ENCODE data around the gene ANKRD65.

The ANKRD65 gene

DNA sequence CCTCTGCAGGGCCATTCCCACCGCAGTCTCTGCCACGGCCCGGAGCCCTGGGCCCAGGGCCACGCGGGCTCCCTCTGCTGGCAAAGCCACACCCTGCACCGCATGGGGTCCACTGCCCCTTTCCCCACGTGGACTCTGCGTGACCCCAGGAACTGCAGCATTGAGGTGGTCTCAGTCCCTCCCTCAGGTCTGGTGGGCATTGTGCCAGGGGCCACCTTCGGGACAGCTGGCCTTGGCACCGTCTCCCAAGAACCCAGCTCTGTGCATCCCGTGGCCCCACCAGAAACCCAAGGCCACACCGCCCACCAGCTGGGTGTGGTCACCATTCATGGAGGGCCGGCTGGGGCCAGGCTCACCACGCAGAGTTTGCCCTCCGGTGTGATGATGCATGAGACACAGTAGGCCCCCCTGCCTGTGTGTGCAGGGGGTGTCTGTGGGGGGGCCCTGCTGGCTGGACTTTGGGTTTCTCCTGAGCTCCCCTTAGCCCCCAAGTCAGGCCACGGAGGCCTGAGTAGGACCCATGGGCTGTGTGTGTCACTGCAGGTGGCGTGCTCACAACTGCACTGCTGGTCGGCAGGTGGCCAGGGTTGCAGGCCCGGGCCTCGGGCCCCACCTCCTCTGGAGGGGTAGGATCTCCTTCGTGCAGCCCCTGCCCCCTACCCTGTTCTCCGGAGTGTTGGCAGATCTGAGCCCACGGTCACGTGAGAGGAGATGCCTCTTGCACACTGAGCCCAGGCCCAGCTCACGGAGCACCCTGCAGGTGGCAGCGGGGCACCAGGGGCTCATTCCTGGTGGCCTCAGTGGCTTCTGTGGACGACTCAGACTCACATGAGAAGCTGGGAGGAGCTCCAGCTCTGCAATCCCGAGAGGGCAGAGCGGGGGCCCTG is 20.2 kb upstream of the ANKRD65 start:
- Histone ChIP-seq H3K4me3 (ENCODE audit: low read depth in 1 of 2, low read length in 2 of 2) (no peak overlapping the region), H3K36me3 (ENCODE audit: control insufficient read depth in 1 of 2, insufficient read depth in 2 of 2, low read length in 2 of 2) (no peaks in the 10 kb centered on the region), H3K27ac (ENCODE audit: low read depth, low read length) (no peak overlapping the region), H3K27me3 (ENCODE audit: control insufficient read depth in 1 of 2, insufficient read depth in 2 of 2, low read length in 2 of 2) (peaks cover 6% of the 10 kb centered on the region in 2 donors), H3K9ac (ENCODE audit: low read depth in 1 of 2, low read length in 2 of 2) (no peak overlapping the region), H3K4me1 (ENCODE audit: control insufficient read depth in 1 of 2, insufficient read depth in 2 of 2, low read length in 2 of 2) (peaks cover 26 to 27% of the 10 kb centered on the region in 2 donors), H3K9me3 (ENCODE audit: control insufficient read depth in 1 of 2, low read length in 2 of 2) (no peaks in the 10 kb centered on the region)

DNA sequence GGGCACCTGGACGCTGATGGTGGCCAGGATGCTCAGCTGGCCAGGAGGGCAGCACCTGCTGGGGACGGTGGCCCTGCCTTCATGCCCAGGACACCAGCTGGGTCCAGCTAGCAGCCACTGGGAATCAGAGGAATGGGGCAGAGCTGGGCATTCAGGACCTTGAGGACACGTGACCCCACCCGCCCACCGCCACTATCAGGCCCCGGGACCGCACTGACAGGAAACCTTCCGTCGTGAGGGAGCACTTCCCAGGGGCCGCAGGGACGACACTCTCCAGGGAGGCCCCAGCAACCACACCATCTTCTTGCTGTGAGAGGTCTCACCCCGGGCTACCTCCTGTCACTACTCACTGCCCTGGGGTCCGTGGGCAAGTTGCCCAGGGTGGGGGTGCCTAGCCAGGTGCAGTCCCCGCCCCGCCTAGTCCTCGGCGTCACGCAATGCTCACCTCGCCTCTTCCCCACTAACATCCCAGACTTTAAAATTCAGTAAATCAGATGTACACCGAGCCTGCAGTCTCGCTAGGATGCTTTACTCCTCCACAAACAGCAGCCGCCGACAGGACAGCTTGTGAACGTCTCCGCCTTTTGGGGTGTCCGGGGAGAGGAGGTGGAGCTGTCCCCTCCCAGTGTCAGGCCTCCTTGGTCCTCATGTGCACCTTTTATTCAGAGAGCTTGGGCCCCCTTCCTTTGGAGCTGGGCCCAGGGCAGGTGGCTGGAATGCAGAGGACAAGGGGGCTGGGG is 19.4 kb upstream of the ANKRD65 start:
- Histone ChIP-seq H3K4me1 (ENCODE audit: control insufficient read depth in 1 of 2, insufficient read depth in 2 of 2, low read length in 2 of 2) (peaks cover 30 to 31% of the 10 kb centered on the region in 2 donors), H3K36me3 (ENCODE audit: control insufficient read depth in 1 of 2, insufficient read depth in 2 of 2, low read length in 2 of 2) (no peaks in the 10 kb centered on the region), H3K9ac (ENCODE audit: low read depth in 1 of 2, low read length in 2 of 2) (no peak overlapping the region), H3K27me3 (ENCODE audit: control insufficient read depth in 1 of 2, insufficient read depth in 2 of 2, low read length in 2 of 2) (peaks cover 6 to 9% of the 10 kb centered on the region in 2 donors), H3K27ac (ENCODE audit: low read depth, low read length) (no peak overlapping the region), H3K9me3 (ENCODE audit: control insufficient read depth in 1 of 2, low read length in 2 of 2) (no peaks in the 10 kb centered on the region), H3K4me3 (ENCODE audit: low read depth in 1 of 2, low read length in 2 of 2) (peak overlapping the region in 1 of 2 donors; percentile 40)

DNA sequence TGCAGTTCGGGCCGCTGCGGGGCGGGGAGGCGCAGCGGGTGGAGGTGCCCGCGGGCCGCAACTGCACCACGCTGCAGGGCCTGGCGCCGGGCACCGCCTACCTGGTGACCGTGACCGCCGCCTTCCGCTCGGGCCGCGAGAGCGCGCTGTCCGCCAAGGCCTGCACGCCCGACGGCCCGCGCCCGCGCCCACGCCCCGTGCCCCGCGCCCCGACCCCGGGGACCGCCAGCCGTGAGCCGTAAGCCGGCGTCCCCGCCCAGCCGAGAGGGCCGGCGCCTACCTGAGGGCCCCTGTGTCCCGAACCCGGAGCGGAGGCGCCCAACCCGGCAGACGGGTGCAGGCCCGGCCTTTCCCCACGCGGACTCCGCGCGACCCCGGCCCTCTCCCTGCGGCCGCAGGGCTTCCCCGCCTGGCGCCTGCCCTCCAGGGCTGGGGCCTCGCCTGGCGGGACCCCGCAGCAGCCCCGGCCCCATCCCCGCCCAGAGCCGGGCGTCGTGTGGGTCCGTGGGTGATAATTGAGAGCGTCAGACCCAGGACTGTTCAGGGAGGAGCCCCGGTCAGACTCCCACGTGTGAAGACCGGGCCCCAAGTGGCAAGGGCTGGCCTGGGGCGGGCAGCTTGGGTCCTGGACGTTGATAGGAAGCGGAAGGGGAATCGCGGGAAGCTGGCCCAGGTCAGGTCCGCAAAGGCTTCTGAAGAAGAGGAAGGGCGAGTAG is 18.6 kb upstream of the ANKRD65 start:
- Histone ChIP-seq H3K4me3 (ENCODE audit: low read depth in 1 of 2, low read length in 2 of 2) (no peak overlapping the region), H3K4me1 (ENCODE audit: control insufficient read depth in 1 of 2, insufficient read depth in 2 of 2, low read length in 2 of 2) (peaks cover 36 to 37% of the 10 kb centered on the region in 2 donors), H3K9me3 (ENCODE audit: control insufficient read depth in 1 of 2, low read length in 2 of 2) (no peaks in the 10 kb centered on the region), H3K27me3 (ENCODE audit: control insufficient read depth in 1 of 2, insufficient read depth in 2 of 2, low read length in 2 of 2) (peaks cover 6 to 9% of the 10 kb centered on the region in 2 donors), H3K27ac (ENCODE audit: low read depth, low read length) (no peak overlapping the region), H3K9ac (ENCODE audit: low read depth in 1 of 2, low read length in 2 of 2) (no peak overlapping the region), H3K36me3 (ENCODE audit: control insufficient read depth in 1 of 2, insufficient read depth in 2 of 2, low read length in 2 of 2) (no peaks in the 10 kb centered on the region)

DNA sequence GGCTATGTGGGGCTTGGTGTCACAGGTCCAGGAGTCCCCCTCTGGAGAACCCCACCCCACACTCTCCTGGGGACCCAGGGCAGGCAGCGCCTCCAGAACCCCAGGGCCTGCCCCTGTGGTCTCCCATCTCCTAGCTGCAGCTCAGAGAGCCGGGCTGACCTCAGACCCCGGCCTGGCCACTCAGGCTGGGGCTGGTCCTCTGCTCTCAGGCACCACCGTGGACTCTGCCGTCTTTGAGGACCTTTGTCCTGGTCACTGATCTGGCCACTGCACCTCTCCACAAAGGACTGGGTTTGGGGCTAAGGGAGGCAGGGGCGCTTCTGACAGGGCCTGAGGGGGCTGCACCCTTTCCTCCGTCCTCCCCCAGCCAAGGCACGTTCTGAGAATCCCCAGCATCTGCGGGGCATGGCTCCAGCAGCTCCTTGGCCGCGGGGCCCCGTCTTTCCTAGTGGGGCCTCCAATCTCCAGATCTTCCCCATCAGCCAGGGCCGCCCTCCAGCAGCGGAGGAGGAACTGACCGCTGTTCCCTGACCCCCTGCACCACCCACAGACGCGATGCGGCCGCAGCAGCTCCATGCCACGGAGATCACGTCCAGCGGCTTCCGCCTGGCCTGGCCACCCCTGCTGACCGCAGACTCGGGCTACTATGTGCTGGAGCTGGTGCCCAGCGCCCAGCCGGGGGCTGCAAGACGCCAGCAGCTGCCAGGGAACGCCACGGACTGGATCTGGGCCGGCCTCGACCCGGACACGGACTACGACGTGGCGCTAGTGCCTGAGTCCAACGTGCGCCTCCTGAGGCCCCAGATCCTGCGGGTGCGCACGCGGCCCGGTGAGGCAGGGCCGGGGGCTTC is 17.7 kb upstream of the ANKRD65 start:
- Histone ChIP-seq H3K9me3 (ENCODE audit: control insufficient read depth in 1 of 2, low read length in 2 of 2) (no peaks in the 10 kb centered on the region), H3K36me3 (ENCODE audit: control insufficient read depth in 1 of 2, insufficient read depth in 2 of 2, low read length in 2 of 2) (no peaks in the 10 kb centered on the region), H3K27ac (ENCODE audit: low read depth, low read length) (no peak overlapping the region), H3K4me1 (ENCODE audit: control insufficient read depth in 1 of 2, insufficient read depth in 2 of 2, low read length in 2 of 2) (peaks cover 41 to 45% of the 10 kb centered on the region in 2 donors), H3K9ac (ENCODE audit: low read depth in 1 of 2, low read length in 2 of 2) (no peak overlapping the region), H3K4me3 (ENCODE audit: low read depth in 1 of 2, low read length in 2 of 2) (peak overlapping the region; percentile 21 to 45), H3K27me3 (ENCODE audit: control insufficient read depth in 1 of 2, insufficient read depth in 2 of 2, low read length in 2 of 2) (peaks cover 6 to 9% of the 10 kb centered on the region in 2 donors)

DNA sequence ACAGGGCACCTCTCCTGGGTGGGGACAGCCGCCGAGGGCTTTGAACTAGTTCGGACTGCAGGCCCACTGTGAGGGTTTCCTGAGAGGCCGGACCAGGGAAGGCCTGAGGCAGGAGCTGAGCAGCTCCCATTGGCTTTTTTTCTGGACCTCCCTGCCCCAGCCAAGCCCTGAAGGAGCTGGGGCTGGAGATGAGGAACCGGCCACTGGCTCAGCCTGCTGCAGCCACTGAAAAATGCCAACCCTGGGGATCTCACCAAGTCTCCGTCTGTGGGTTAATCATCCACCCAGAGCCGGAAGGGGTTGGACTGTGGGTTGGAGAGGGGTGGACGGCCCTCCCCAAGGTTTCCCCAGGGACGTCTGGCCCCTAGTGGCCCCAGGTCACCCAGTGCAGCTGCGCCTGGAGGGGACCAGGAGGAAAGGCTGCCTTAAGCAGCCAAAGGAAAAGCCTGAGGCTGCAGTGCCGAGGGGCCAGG is 16.9 kb upstream of the ANKRD65 start:
- Histone ChIP-seq H3K4me1 (ENCODE audit: control insufficient read depth in 1 of 2, insufficient read depth in 2 of 2, low read length in 2 of 2) (peaks cover 46 to 53% of the 10 kb centered on the region in 2 donors), H3K27me3 (ENCODE audit: control insufficient read depth in 1 of 2, insufficient read depth in 2 of 2, low read length in 2 of 2) (peaks cover 6 to 9% of the 10 kb centered on the region in 2 donors), H3K9ac (ENCODE audit: low read depth in 1 of 2, low read length in 2 of 2) (peak overlapping the region in 1 of 2 donors; percentile 11)

DNA sequence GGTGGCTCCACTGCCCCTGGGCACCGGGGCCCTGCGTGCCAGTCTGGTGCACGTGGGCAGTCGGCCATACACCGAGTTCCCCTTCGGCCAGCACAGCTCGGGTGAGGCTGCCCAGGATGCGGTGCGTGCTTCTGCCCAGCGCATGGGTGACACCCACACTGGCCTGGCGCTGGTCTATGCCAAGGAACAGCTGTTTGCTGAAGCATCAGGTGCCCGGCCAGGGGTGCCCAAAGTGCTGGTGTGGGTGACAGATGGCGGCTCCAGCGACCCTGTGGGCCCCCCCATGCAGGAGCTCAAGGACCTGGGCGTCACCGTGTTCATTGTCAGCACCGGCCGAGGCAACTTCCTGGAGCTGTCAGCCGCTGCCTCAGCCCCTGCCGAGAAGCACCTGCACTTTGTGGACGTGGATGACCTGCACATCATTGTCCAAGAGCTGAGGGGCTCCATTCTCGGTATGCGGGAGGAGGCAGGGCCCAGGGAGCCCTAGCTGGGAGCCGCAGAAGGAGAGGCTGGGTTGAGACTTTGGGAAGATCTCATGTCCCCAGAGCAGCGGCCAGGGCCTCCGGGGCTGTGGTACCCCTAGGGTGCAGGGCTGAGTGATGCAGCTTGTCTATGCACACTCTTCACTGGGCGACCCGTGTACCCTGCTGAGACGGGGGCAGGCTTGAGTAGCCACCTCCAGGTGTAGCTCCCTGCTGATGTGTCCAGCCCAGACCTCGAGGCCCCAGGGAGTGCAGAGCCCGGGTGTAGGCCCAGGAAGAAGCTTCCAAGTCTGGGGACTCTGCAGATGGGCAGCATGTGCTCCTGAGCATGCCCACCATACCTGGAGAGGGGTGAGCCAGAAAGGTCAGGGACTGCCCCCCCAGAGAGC is 16.2 kb upstream of the ANKRD65 start:
- Histone ChIP-seq H3K4me1 (ENCODE audit: control insufficient read depth in 1 of 2, insufficient read depth in 2 of 2, low read length in 2 of 2) (peaks cover 51 to 60% of the 10 kb centered on the region in 2 donors), H3K9me3 (ENCODE audit: control insufficient read depth in 1 of 2, low read length in 2 of 2) (no peaks in the 10 kb centered on the region), H3K9ac (ENCODE audit: low read depth in 1 of 2, low read length in 2 of 2) (peak overlapping the region in 1 of 2 donors; percentile 11), H3K36me3 (ENCODE audit: control insufficient read depth in 1 of 2, insufficient read depth in 2 of 2, low read length in 2 of 2) (no peaks in the 10 kb centered on the region), H3K27ac (ENCODE audit: low read depth, low read length) (no peak overlapping the region), H3K27me3 (ENCODE audit: control insufficient read depth in 1 of 2, insufficient read depth in 2 of 2, low read length in 2 of 2) (peaks cover 6 to 9% of the 10 kb centered on the region in 2 donors), H3K4me3 (ENCODE audit: low read depth in 1 of 2, low read length in 2 of 2) (peak overlapping the region in 1 of 2 donors; percentile 47)

More for the DNA sequence above, 16.9 kb upstream of the ANKRD65 start:
- Histone ChIP-seq H3K9me3 (ENCODE audit: control insufficient read depth in 1 of 2, low read length in 2 of 2) (no peaks in the 10 kb centered on the region), H3K36me3 (ENCODE audit: control insufficient read depth in 1 of 2, insufficient read depth in 2 of 2, low read length in 2 of 2) (no peaks in the 10 kb centered on the region), H3K27ac (ENCODE audit: low read depth, low read length) (no peak overlapping the region), H3K4me3 (ENCODE audit: low read depth in 1 of 2, low read length in 2 of 2) (peak overlapping the region; percentile 21 to 45)

DNA sequence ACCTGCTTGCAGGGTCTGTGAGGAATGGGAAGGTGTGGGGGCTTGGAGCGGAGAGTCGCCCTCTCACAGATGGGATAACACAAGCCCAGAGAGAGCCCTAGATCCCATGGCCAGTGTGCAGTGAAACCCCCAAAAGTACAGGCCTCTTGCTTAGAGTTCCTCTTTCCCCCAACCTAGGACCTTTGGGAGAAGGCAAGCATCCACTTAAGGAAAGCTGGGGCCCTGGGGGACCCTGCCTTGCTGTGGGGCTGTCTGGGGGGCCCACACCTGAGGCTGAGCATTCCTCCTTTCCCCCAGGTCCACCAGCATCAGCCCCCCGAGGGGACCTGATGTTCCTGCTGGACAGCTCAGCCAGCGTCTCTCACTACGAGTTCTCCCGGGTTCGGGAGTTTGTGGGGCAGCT is 15.6 kb upstream of the ANKRD65 start:
- Histone ChIP-seq H3K36me3 (ENCODE audit: control insufficient read depth in 1 of 2, insufficient read depth in 2 of 2, low read length in 2 of 2) (no peaks in the 10 kb centered on the region), H3K27ac (ENCODE audit: low read depth, low read length) (no peak overlapping the region), H3K27me3 (ENCODE audit: control insufficient read depth in 1 of 2, insufficient read depth in 2 of 2, low read length in 2 of 2) (peaks cover 6 to 9% of the 10 kb centered on the region in 2 donors), H3K4me3 (ENCODE audit: low read depth in 1 of 2, low read length in 2 of 2) (peak overlapping the region; percentile 40 to 47), H3K9ac (ENCODE audit: low read depth in 1 of 2, low read length in 2 of 2) (peak overlapping the region; percentile 33 to 38), H3K4me1 (ENCODE audit: control insufficient read depth in 1 of 2, insufficient read depth in 2 of 2, low read length in 2 of 2) (peaks cover 57 to 65% of the 10 kb centered on the region in 2 donors), H3K9me3 (ENCODE audit: control insufficient read depth in 1 of 2, low read length in 2 of 2) (no peaks in the 10 kb centered on the region)

DNA sequence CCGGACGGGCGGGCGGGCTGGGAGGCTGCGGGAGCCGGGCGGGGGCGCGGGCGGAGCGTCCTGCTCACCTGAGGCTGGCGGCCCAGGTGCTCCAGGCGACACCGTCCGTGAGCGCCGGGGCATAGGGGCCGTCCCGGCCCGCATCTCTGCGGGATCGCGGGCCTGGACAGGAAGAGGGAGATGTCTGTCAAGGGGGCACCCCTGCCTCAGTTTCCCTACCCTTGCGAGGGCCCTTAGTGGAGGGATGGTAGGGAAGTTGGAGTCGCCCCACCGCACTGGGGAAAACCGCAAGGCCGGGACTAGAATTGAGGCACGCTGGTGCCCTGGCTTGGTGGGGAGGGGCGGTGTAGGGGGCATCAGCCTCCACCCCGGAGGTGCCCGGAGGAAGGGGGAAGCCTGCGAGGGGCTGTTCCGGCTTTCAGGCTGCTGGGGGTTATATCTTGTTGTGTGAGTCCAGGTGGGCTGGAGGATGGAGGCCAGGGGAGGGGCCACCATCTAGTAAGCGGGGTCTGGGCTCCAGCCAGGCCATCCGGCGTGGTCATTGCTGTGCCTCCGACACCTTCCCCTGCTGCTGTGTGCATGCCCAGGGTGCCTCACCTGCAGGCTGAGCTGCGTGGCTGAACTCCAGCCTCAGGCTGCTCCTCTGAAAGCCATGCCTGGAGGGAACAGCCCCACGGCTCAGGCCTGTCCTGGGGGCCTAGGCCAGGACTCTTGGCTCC is 15.0 kb upstream of the ANKRD65 start:
- H3K4me3 ChIP-seq (ENCODE audit: low read depth in 1 of 2, low read length in 2 of 2) = peak overlapping the region; percentile 40 to 47
- H3K36me3 ChIP-seq (ENCODE audit: control insufficient read depth in 1 of 2, insufficient read depth in 2 of 2, low read length in 2 of 2) = no peaks in the 10 kb centered on the region
- H3K27ac ChIP-seq (ENCODE audit: low read depth, low read length) = no peak overlapping the region
- peak overlapping the region; percentile 33 to 38 for H3K9ac ChIP-seq (ENCODE audit: low read depth in 1 of 2, low read length in 2 of 2)
- H3K4me1 ChIP-seq (ENCODE audit: control insufficient read depth in 1 of 2, insufficient read depth in 2 of 2, low read length in 2 of 2) = peaks cover 57 to 64% of the 10 kb centered on the region in 2 donors
- H3K9me3 ChIP-seq (ENCODE audit: control insufficient read depth in 1 of 2, low read length in 2 of 2) = no peaks in the 10 kb centered on the region
- H3K27me3 ChIP-seq (ENCODE audit: control insufficient read depth in 1 of 2, insufficient read depth in 2 of 2, low read length in 2 of 2) = peaks cover 6 to 9% of the 10 kb centered on the region in 2 donors

Measured in duodenal mucosa (tissue), 2 donors.